ENCODE measurements around the gene LYPD6B.

DNA sequence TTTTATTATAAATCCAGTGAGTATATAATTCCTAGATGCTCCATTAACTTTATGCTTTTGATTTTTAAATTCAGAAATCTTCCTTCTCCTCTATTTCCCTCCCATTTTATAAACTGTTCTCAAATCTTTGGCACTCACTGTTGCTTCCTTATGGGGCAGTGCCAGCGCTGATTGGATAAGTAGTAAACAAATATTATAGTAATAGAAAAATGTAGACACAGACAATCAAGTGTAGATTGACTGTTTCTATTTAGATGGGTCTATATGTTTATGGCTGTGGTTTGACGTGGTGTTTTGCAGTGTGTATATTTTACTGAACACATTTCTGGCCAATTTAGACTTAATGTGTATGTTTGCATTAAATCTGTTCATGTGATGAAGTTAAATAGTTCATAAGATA lies 36.6 kb downstream of the LYPD6B start:
- TF ChIP-seq CTCF (conservative IDR thresholded peaks at IDR 0.05; ENCODE audit: low read length) (no peak), EZH2phosphoT487 (IDR thresholded peaks at IDR 0.05; ENCODE audit: borderline replicate concordance, low read depth, low read length) (no peak)
